NT2/D1 (cell line): ENCODE measurements around the gene HOXB3.

Source experiments
- DNase-seq: peaks from one replicate; pipeline ENCODE4 v3.0.0-alpha.2; 2011; ENCODE audit warnings: low read depth, low spot score
- H3K27me3 ChIP-seq: 2 replicates; pipeline ENCODE4 v1.6.0; 2011; ENCODE audit warnings: mild to moderate bottlenecking; ENCODE audit not compliant: insufficient read length, insufficient read depth
- H3K36me3 ChIP-seq: 2 replicates; pipeline ENCODE4 v1.6.1; 2011; ENCODE audit warnings: mild to moderate bottlenecking, low read length, mixed read lengths; ENCODE audit not compliant: insufficient read depth, insufficient read length
- H3K4me1 ChIP-seq: 2 replicates; pipeline ENCODE4 v1.5.1; 2011; ENCODE audit not compliant: insufficient read depth, insufficient read length
- H3K4me3 ChIP-seq: 2 replicates; pipeline ENCODE4 v1.5.1; 2011; ENCODE audit warnings: low read depth; ENCODE audit not compliant: insufficient read length
- H3K9ac ChIP-seq: 2 replicates; pipeline ENCODE4 v1.6.0; 2011; ENCODE audit warnings: low read depth; ENCODE audit not compliant: insufficient read length
- H3K9me3 ChIP-seq: 2 replicates; pipeline ENCODE4 v1.5.1; 2011; ENCODE audit warnings: mild to moderate bottlenecking, low read length; ENCODE audit not compliant: insufficient read depth
- SUZ12 ChIP-seq: IDR thresholded peaks from 2 replicates; pipeline ENCODE4 v1.6.1; 2011; ENCODE audit not compliant: insufficient read length, insufficient read depth; ENCODE audit errors: extremely low read depth
- YY1 ChIP-seq: IDR thresholded peaks from 2 replicates; pipeline ENCODE4 v1.6.1; 2011; ENCODE audit not compliant: insufficient read length, insufficient read depth
- ZNF274 ChIP-seq: IDR thresholded peaks from 2 replicates; pipeline ENCODE4 v1.6.1; 2011; ENCODE audit warnings: mild to moderate bottlenecking, low read depth, low read length

The HOXB3 gene

DNA sequence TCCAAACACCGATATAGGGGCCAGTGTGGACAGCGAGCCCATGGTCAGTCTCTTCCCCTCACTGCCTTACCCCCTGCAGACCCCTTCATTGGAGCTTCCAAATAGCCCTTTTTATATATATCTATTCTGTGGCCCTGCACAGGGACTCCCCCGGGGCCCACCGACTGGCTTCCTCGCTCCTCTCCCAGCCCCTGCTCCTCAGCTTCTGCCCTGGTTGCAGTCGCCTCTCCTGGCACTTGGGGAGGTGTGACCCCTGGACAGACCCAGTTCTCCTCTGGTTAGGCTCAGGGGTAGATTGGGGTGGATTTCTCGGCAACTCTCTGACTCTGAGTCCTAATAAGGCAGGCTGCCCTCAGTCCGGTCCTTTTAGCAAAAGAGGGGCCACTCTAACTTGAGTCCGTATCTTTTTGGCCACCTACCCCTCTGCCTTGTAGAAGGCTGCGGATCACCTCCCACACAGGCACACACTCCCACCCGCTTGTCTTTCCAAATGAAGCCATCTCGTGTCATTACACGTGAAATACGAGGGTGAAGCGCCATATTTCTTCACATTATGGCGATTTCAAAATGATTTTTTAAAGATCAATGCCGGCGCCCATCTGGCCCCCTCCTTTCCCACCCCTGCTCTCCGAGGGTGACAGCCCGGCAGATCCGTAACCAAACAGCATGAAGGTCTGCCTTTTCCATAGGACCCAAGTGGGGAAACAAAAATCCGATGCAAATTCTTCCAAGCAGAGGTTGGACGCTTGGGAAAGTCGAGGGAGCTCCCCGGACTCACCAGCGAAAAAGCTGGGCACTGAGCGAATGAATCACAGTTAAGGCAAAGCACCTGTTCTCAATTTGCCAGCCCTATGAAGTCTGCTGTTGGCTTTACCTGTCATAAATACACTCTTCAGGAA, 37.8 kb upstream of the HOXB3 start:
- Histone ChIP-seq H3K4me3 (no peak overlapping the region), H3K27me3 (peaks cover 77% of the 10 kb centered on the region), H3K4me1 (no peaks in the 10 kb centered on the region), H3K9me3 (no peaks in the 10 kb centered on the region), H3K9ac (no peak overlapping the region), H3K36me3 (peaks cover 18% of the 10 kb centered on the region)
- DNase-seq = no peak
- TF ChIP-seq ZNF274 (no peak), YY1 (no peak), SUZ12 (no peak)

DNA sequence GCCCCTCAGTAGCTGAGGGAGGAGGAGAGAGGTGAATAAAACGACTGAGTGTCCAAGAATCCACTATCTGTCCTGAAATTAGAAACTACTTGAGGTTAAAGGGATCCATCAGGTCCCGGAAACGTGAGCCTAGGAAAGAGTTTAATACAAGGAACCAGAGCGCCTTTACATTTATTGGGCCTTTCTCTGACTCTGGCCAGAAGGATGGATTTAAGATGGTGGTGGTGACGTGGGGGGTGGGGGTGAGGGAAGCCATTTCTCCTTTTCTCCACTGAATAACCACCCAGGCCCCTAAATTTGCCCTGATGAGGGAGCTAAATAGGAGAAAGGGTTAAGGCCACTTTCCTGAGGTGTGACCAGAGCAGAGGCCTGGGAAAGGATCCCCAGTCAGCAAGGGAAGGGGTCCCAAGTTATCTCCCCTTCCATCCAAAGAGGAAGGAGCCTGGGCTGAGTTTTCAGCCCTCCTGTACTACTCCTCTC, 37.1 kb upstream of the HOXB3 start:
- H3K4me3 ChIP-seq = no peak overlapping the region
- peaks cover 4% of the 10 kb centered on the region; the same call in 1 of the 2 replicates for H3K9me3 ChIP-seq
- H3K36me3 ChIP-seq = peaks cover 11% of the 10 kb centered on the region
- H3K27me3 ChIP-seq = peaks cover 84% of the 10 kb centered on the region
- TF ChIP-seq SUZ12 (peak; percentile 26), ZNF274 (no peak)
- no peak for DNase-seq
- H3K4me1 ChIP-seq = no peaks in the 10 kb centered on the region
- no peak overlapping the region for H3K9ac ChIP-seq

DNA sequence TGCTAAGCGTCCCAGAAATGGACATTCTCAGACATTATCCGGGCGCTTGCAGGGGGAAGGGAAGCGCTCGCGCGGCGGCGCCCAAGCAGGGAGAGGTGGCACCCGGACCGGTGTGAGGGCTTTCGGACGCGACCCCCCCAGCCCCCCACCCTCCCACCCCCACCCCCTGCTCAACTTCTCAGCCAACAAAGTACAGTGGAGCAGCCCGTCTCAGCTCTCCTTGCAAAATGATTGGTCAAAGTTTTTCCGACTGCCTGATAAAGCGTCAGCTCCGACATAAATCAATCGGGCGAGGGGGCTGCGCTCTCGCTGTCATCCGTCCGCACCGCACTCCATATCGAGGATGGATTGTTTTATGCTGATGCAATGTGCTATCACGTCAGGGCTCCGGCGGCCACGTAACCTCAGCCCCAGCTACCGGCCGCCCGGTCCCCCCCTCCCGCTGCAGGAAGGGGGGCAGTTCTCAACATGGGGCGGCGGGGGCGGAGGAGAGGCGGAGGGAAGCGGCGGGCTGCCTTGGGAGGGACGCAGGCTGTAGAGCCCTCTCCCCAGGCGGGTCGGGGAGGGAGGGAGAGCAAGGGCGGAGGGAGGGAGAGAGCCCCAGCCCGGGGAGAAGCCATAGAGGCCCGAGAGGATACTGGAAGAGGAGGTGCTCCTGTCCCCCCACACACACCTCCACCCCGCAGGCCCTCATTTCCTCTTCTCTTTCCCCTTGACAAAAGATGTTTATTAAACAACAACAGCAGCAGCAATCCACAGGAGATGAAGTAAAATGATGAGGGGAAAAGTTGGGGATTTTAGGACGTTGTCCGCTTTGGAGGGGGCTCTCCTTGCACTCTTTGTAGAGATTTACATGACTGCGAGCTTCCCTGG, 36.4 kb upstream of the HOXB3 start, which contains the start of gene HOXB9:
HOXB9 (minus strand) TSS at position 114 of the 873 bp plus-strand sequence; CDS start at position 25, 89 bp downstream.
- Histone ChIP-seq H3K36me3 (peaks cover 11% of the 10 kb centered on the region), H3K9ac (peak within 1 kb of the TSS; percentile 69), H3K4me1 (peaks cover 4% of the 10 kb centered on the region), H3K27me3 (peaks cover 91% of the 10 kb centered on the region), H3K9me3 (peaks cover 7% of the 10 kb centered on the region; the same call in 1 of the 2 replicates), H3K4me3 (peak within 1 kb of the TSS; percentile 49)
- no peak for TF ChIP-seq YY1
- no peak for TF ChIP-seq SUZ12
- TF ChIP-seq ZNF274 = no peak
- no peak for DNase-seq

DNA sequence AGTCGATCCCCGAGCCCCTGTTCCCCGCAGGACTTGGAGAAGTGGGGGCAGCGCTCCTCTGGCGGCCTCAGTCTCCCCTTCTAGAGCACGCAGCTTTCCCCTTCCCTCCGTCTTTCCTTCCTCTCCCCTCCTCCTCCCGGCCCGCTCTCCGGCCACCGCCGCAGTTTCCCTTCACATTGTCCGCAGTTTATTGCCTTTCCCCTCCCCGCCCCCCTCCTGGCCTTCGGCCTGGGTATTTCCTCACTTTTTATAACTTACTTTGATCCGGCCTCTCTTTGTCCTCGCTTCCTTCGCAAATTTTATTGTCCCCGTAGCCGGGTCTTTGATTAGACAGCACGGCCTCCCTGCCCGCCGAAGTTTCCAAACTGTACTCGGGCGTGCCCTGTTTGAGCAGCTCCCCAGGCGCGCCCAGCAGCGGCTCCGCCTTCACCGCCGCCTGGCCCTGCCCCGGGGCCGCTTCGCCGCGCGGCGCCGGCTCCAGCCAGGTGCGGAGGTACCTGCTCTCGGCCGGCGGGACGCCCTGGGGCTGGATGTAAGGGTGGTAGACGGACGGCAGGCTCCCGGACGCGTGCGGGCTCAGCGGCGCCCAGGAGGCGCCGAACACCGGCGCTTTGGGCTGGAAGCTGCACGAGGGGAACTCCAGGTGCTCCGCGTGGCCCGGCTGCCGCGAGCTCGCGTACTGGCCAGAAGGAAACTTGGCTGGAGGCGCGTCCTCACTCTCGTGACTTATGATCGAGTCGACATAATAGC, 35.6 kb upstream of the HOXB3 start:
- peak overlapping the region; percentile 69 for H3K9ac ChIP-seq
- peaks cover 6% of the 10 kb centered on the region for H3K36me3 ChIP-seq
- H3K4me3 ChIP-seq = peak overlapping the region; percentile 49
- peaks cover 97% of the 10 kb centered on the region for H3K27me3 ChIP-seq
- TF ChIP-seq ZNF274 (no peak), SUZ12 (no peak), YY1 (no peak)
- H3K4me1 ChIP-seq = peaks cover 4% of the 10 kb centered on the region
- H3K9me3 ChIP-seq = peaks cover 7% of the 10 kb centered on the region; the same call in 1 of the 2 replicates
- DNase-seq = no peak

DNA sequence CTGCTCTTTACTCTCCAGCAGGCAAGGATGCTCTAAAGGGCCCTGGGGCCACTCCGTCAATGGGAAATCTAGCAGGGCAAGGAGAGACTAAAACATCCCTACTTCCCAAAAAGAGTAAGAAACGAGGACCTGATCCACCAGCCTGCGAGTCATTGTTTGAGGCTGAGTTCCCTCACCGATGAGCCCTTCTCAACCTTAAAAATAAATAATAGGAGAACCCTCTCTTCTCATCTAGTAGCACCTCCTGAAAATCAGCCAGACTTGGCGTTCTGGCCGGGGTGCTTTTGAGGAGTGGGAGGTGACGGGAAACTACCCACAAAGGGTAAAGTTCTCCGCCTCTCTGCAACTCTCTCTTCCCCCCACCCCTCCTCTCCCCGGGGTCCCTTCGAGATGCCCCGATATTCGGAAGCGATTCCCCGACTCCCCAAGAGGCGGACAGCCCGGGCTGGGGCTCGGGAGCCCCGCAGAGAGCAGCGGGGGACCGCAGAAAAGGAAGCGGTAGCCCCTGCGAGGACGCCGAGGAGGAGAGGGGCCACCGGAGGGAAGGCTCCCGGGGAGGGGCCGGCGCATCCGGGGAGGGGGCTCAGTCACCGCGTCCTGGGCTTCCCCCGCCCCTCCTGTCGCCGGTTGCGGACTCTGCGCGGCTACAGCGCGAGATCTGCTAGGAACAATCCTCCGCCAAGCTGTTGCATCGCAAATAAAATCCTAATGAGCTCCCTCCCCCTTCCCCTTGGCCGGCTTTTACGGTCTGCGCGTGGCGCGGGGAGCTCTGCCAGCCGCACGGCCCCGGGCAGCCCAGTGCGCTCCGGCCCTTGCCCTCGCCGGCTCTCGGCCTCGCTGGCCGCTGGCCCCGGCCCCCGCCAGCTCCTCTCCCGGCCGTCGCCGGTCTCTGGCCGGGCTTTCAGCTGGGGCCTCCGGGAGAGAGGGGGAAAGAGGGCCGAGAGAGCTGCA, 34.8 kb upstream of the HOXB3 start:
- Histone ChIP-seq H3K4me3 (peak overlapping the region; percentile 49), H3K9me3 (peaks cover 7% of the 10 kb centered on the region; the same call in 1 of the 2 replicates), H3K27me3 (peaks cover 100% of the 10 kb centered on the region), H3K9ac (peak overlapping the region; percentile 69), H3K4me1 (peaks cover 6% of the 10 kb centered on the region), H3K36me3 (no peaks in the 10 kb centered on the region)
- no peak for DNase-seq
- TF ChIP-seq SUZ12 (peak; percentile 79), ZNF274 (no peak)

DNA sequence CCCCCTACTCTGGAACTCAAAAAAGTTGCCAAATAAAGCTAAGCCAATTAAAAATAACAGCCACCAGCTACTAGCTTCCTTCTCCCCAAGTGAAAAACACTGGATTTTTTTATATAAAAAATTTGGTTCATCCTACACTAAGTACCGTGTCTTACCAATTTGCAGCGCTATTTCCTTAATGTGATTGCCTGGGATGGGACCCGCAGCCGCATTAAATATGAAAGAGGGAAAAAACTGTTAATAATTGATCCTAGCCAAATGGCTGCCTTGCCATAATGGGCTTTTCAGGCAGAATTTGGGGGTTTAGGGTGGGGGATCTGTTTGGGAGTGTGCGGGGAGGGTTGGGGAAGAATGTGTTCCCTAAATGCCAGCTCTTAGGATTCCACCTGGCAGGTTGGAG, 34.1 kb upstream of the HOXB3 start:
- DNase-seq = no peak
- H3K4me1 ChIP-seq = peaks cover 7% of the 10 kb centered on the region
- H3K4me3 ChIP-seq = no peak overlapping the region
- TF ChIP-seq YY1 (no peak), ZNF274 (no peak), SUZ12 (no peak)
- no peaks in the 10 kb centered on the region for H3K36me3 ChIP-seq
- H3K9ac ChIP-seq = no peak overlapping the region
- H3K9me3 ChIP-seq = peaks cover 7% of the 10 kb centered on the region; the same call in 1 of the 2 replicates
- peaks cover 100% of the 10 kb centered on the region for H3K27me3 ChIP-seq
